Measurements from ENCODE around the gene PTPRN2.

The PTPRN2 gene

DNA sequence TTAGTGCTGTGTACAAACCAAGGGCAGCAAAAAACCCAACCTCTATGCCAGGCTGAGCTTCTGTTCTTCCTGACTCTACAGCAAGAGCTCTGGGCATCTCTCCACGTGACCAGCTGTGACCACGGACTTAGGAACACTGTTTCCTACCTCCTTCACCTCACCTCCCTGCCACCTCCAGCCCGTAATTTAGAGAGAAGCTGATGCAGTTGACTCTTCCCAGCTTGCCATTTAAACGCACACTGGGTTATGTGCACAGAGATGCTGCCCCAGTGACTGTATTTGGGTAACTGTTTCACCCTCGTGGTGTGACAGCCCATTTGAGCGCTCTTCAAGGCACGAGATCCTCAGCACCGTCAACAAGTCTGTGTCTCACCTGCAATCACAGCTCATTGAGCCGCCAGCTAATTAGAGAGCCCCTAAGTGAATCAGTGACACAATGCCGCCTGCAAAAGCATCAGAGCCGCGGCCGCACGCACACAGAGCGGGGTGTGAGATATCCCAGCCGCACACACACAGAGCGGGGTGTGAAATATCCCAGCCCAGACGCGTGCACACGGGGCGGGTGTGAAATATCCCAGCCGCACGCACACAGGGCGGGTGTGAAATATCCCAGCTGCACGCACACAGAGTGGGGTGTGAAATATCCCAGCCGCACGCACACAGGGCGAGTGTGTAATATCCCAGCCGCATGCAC, 319.7 kb downstream of the PTPRN2 start:
- TF ChIP-seq, protein P1, sequence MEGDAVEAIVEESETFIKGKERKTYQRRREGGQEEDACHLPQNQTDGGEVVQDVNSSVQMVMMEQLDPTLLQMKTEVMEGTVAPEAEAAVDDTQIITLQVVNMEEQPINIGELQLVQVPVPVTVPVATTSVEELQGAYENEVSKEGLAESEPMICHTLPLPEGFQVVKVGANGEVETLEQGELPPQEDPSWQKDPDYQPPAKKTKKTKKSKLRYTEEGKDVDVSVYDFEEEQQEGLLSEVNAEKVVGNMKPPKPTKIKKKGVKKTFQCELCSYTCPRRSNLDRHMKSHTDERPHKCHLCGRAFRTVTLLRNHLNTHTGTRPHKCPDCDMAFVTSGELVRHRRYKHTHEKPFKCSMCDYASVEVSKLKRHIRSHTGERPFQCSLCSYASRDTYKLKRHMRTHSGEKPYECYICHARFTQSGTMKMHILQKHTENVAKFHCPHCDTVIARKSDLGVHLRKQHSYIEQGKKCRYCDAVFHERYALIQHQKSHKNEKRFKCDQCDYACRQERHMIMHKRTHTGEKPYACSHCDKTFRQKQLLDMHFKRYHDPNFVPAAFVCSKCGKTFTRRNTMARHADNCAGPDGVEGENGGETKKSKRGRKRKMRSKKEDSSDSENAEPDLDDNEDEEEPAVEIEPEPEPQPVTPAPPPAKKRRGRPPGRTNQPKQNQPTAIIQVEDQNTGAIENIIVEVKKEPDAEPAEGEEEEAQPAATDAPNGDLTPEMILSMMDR (IDR thresholded peaks at IDR 0.05) = no peak
- TF ChIP-seq ZFX (IDR thresholded peaks at IDR 0.05; ENCODE audit: borderline replicate concordance) = no peak
- no peak overlapping the region for H3K27ac ChIP-seq

- TF ChIP-seq, protein P1 (IDR thresholded peaks at IDR 0.05) = no peak
- no peak for TF ChIP-seq ZFX (IDR thresholded peaks at IDR 0.05; ENCODE audit: borderline replicate concordance)
- no peak overlapping the region for H3K27ac ChIP-seq
These were observed 320.5 kb downstream of the PTPRN2 start for GRCh38 chr7:158266817-158267741.

GRCh38 chr7:158266426-158266816, 321.2 kb downstream of the PTPRN2 start:
- H3K27ac ChIP-seq = no peak overlapping the region
- TF ChIP-seq ZFX (IDR thresholded peaks at IDR 0.05; ENCODE audit: borderline replicate concordance) = no peak

GRCh38 chr7:158265743-158266080, 321.9 kb downstream of the PTPRN2 start:
- TF ChIP-seq, protein P1 (IDR thresholded peaks at IDR 0.05) = no peak
- no peak for TF ChIP-seq ZFX (IDR thresholded peaks at IDR 0.05; ENCODE audit: borderline replicate concordance)
- H3K27ac ChIP-seq = no peak overlapping the region

GRCh38 chr7:158264881-158265742, 322.5 kb downstream of the PTPRN2 start:
- TF ChIP-seq, protein P1 (IDR thresholded peaks at IDR 0.05) = no peak
- no peak for TF ChIP-seq ZFX (IDR thresholded peaks at IDR 0.05; ENCODE audit: borderline replicate concordance)
- H3K27ac ChIP-seq = no peak overlapping the region

DNA sequence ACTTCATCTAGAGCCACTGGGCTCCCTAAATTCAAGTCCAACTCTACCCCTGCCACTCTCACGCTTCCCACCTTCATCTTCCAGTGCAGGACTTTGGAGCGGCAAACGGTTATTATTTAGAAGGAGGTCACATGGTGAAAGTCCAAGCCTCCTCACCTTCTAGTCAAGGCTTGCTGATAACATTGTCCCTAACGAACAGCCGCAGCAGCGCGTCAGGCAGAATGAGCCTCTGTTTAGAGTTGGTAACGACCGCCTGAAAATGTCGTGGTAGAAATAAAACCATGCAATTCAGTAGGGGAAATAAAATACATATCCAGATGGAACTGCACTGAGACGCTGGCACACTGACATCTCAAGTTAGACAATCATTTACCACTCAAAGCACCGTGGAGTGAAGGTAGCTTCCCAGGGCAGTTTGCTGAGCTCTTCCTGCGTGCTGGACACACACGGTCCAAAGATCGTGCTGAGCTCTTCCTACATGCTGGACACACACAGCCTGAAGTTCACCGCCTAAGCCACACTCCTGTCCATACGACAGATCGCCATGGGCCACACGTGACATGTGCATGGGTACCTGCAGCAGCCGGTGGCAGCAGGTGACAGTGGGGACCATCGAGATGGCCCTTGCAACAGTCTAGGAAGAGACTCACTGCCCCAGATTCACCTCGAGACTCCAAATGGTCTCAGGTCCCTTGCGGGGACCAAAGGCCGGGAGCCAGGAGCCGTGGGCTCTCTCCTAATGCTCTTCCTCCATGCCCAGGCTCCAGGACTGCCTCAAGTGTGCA, 323.5 kb downstream of the PTPRN2 start:
- TF ChIP-seq, protein P1 (IDR thresholded peaks at IDR 0.05) = no peak
- no peak for TF ChIP-seq ZFX (IDR thresholded peaks at IDR 0.05; ENCODE audit: borderline replicate concordance)
- H3K27ac ChIP-seq = no peak overlapping the region
